ENCODE measurements around the gene SEC11C. TPM values are rescaled to one million over a fixed set of nuclear protein-coding genes. Genes with fewer than 3 reads are reported as not detected.

The SEC11C gene
- 35.5 and 38.0 TPM in 2 replicates for total RNA-seq (2021)
- long read RNA-seq, transcript SEC11C-204 (6 exons, 1,202 nt) = major isoform, 41 of 46 reads
- long read RNA-seq, partial matches to known transcripts = 1 of 46 reads
- long read RNA-seq, other reads (novel, unspliced or antisense) = 2 of 46 reads

GRCh38 chr18:59139615-59140301 is at the start of gene SEC11C:
TSS of gene SEC11C (plus strand) at chr18:59139884. CDS start at chr18:59139949, 65 bp downstream.
- peaks cover 4% of the 10 kb centered on the region; the same call in 1 of the 2 replicates for H3K79me2 ChIP-seq (ENCODE audit: insufficient read depth, low read length)
- H3K23me2 ChIP-seq (ENCODE audit: insufficient read length, low read depth, low read length, poor library complexity, severe bottlenecking) = peaks cover 8% of the 10 kb centered on the region
- no peak within 1 kb of the TSS for H2BK120ac ChIP-seq (ENCODE audit: low read depth, low read length, poor library complexity, severe bottlenecking)
- no peak within 1 kb of the TSS for H3K4ac ChIP-seq (ENCODE audit: low read depth, low read length)
- DNase-seq = peak; percentile 98
- no peak within 1 kb of the TSS for H2AK5ac ChIP-seq (ENCODE audit: insufficient read length, low read length)
- H3K9me3 ChIP-seq (ENCODE audit: control insufficient read depth, low read depth, low read length) = no peaks in the 10 kb centered on the region
- H3K4me1 ChIP-seq (ENCODE audit: insufficient read depth, low read length) = no peaks in the 10 kb centered on the region
- H3T11ph ChIP-seq (ENCODE audit: low read length) = no peak within 1 kb of the TSS
- no peaks in the 10 kb centered on the region for H3K79me1 ChIP-seq (ENCODE audit: insufficient read depth, low read depth, low read length, poor library complexity, severe bottlenecking)
- H3K27ac ChIP-seq (ENCODE audit: insufficient read length, low read depth, low read length) = no peak within 1 kb of the TSS
- no peaks in the 10 kb centered on the region for H4K20me1 ChIP-seq (ENCODE audit: control insufficient read depth, insufficient read depth, insufficient read length)
- no peak within 1 kb of the TSS for H2BK12ac ChIP-seq (ENCODE audit: insufficient read length, low read depth, low read length)
- H3K27ac Mint-ChIP-seq = peak within 1 kb of the TSS; percentile 95 to 98 (median 98)
- H2BK15ac ChIP-seq (ENCODE audit: low read depth, low read length) = no peak within 1 kb of the TSS
- H3K9me3 Mint-ChIP-seq = no peaks in the 10 kb centered on the region
- H3K23ac ChIP-seq (ENCODE audit: insufficient read length, low read depth, low read length) = no peak within 1 kb of the TSS
- TF ChIP-seq, protein P1, sequence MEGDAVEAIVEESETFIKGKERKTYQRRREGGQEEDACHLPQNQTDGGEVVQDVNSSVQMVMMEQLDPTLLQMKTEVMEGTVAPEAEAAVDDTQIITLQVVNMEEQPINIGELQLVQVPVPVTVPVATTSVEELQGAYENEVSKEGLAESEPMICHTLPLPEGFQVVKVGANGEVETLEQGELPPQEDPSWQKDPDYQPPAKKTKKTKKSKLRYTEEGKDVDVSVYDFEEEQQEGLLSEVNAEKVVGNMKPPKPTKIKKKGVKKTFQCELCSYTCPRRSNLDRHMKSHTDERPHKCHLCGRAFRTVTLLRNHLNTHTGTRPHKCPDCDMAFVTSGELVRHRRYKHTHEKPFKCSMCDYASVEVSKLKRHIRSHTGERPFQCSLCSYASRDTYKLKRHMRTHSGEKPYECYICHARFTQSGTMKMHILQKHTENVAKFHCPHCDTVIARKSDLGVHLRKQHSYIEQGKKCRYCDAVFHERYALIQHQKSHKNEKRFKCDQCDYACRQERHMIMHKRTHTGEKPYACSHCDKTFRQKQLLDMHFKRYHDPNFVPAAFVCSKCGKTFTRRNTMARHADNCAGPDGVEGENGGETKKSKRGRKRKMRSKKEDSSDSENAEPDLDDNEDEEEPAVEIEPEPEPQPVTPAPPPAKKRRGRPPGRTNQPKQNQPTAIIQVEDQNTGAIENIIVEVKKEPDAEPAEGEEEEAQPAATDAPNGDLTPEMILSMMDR (conservative IDR thresholded peaks at IDR 0.05) = no peak
- H3K36me3 Mint-ChIP-seq (ENCODE audit: insufficient read depth in 1 of 3, low read depth in 3 of 3) = no peaks in the 10 kb centered on the region
- H3K14ac ChIP-seq (ENCODE audit: insufficient read depth, low read length) = peak within 1 kb of the TSS; percentile 96; the same call in 1 of the 2 replicates
- H2BK20ac ChIP-seq (ENCODE audit: low read depth, low read length, poor library complexity, severe bottlenecking) = no peak within 1 kb of the TSS
- H3K9ac ChIP-seq (ENCODE audit: extremely low read depth, insufficient read length, low read length) = peak within 1 kb of the TSS; percentile 92
- no peaks in the 10 kb centered on the region for H3K27me3 ChIP-seq (ENCODE audit: insufficient read depth, low read length)
- H3K4me1 Mint-ChIP-seq = peaks cover 14 to 18% of the 10 kb centered on the region in 2 experiments
- H2AFZ ChIP-seq (ENCODE audit: low read length) = peak within 1 kb of the TSS; percentile 79
- peaks cover 12% of the 10 kb centered on the region for H3K27me3 Mint-ChIP-seq (ENCODE audit: low read depth)
- H2BK5ac ChIP-seq (ENCODE audit: insufficient read length, low read length) = no peak within 1 kb of the TSS
- H3K56ac ChIP-seq (ENCODE audit: insufficient read length, low read depth, low read length) = no peak within 1 kb of the TSS
- H3K18ac ChIP-seq (ENCODE audit: insufficient read length, low read depth, low read length) = peak within 1 kb of the TSS; percentile 97
- no peak within 1 kb of the TSS for H4K8ac ChIP-seq (replicated peaks; ENCODE audit: insufficient read length, low read depth, low read length)
- peak within 1 kb of the TSS; percentile 94 to 97 for H3K4me3 Mint-ChIP-seq
- H4K5ac ChIP-seq (ENCODE audit: insufficient read length, low read depth, low read length) = no peak within 1 kb of the TSS
- H4K91ac ChIP-seq (ENCODE audit: insufficient read length, low read depth, low read length) = no peak within 1 kb of the TSS
- H3K4me2 ChIP-seq (ENCODE audit: insufficient read depth, insufficient read length, low read length) = peak within 1 kb of the TSS; percentile 86
- WGBS (ENCODE audit: extremely low coverage, insufficient read length, low lambda C conversion rate) = no CpG with 5 or more reads among the region's 55 CpGs

Data from H9 (cell line).